HCT116 (cell line): Measurements from ENCODE around the gene HIVEP3. TPM values are rescaled to one million over a fixed set of nuclear protein-coding genes. Genes with fewer than 3 reads are reported as not detected.

Experiments used
- ATAC-seq: fragments of 200-7000 bp; cut with Tn5 transposase; 2 replicates; pipeline ENCODE4 v1.9.1; 2020; ENCODE audit warnings: mild to moderate bottlenecking, moderate library complexity
- BruUV-seq: library from RNA; stranded (reverse); fragments of 400-500 nt; replicated peaks from 2 replicates; lab custom pipeline; 2021; lab: Mats Ljungman, UMichigan
- CTCF ChIA-PET: fragments of 300-600 bp; sonication (Branson Sonifier 250); formaldehyde crosslinking; loops from one replicate; lab custom pipeline; 2021; ENCODE audit warnings: antibody characterized with exemption; lab: Charles Lee
- POLR2A ChIA-PET: fragments of 300-600, 350-600 bp; sonication (Branson Sonifier 250); formaldehyde crosslinking; loops from one replicate; lab custom pipeline; 2021; ENCODE audit warnings: antibody characterized with exemption; lab: Charles Lee
- RAD21 ChIA-PET, 2 experiments: fragments of 300-600 bp; sonication (Branson Sonifier 250); formaldehyde crosslinking; loops; one replicate each; lab custom pipeline; 2023; ENCODE audit warnings: low total read pairs in 2 of 2; ENCODE audit not compliant: uncharacterized antibody in 2 of 2, unreplicated experiment in 2 of 2, low non-redundant PET in 1 of 2; lab: Charles Lee
- DNase-seq: peaks from one replicate; pipeline ENCODE4 v3.0.0-alpha.2; 2010; ENCODE audit warnings: low read depth, low spot score
- H2AFZ ChIP-seq: fragments of 200-600 bp; shearing (Covaris generic), sonication (generic); 2 replicates; pipeline ENCODE4 v1.6.1; 2017; ENCODE audit warnings: low read depth, mixed run types, mixed read lengths, antibody characterized with exemption, low read length; ENCODE audit not compliant: poor library complexity, severe bottlenecking
- H3K27ac ChIP-seq: 2 replicates; pipeline ENCODE4 v1.5.1; 2012; ENCODE audit warnings: low read depth, low read length
- H3K27me3 ChIP-seq: fragments of 200-600 bp; sonication (generic); 2 replicates; pipeline ENCODE4 v1.6.1; 2016; ENCODE audit warnings: mixed run types, low read length, mixed read lengths; ENCODE audit not compliant: insufficient read depth
- H3K36me3 ChIP-seq, 2 experiments: fragments of 200-500 bp in 1 of 2; fragments of 200-600 bp in 1 of 2; sonication (Bioruptor generic) in 1 of 2; sonication (generic) in 1 of 2; 2 replicates each; pipeline versions ENCODE4 v1.5.1 to v1.6.1; 2014 to 2016; ENCODE audit warnings: low read length in 2 of 2, inconsistent platforms in 1 of 2, mixed read lengths in 1 of 2, mixed run types in 1 of 2; ENCODE audit not compliant: insufficient read depth in 2 of 2, control insufficient read depth in 1 of 2
- H3K4me1 ChIP-seq, 2 experiments: fragments of 200-600 bp in 1 of 2; sonication (generic) in 1 of 2; 2 replicates each; pipeline versions ENCODE4 v1.5.1 to v1.6.1; 2012 to 2017; ENCODE audit warnings: low read length in 2 of 2, inconsistent platforms in 1 of 2, mild to moderate bottlenecking in 1 of 2, mixed read lengths in 1 of 2, mixed run types in 1 of 2, moderate library complexity in 1 of 2; ENCODE audit not compliant: insufficient read depth in 2 of 2, control insufficient read depth in 1 of 2
- H3K4me2 ChIP-seq: fragments of 200-600 bp; sonication (generic); 2 replicates; pipeline ENCODE4 v1.6.1; 2017; ENCODE audit warnings: mixed run types, low read length, mixed read lengths
- H3K4me3 ChIP-seq, 2 experiments: fragments of 200-600 bp in 1 of 2; sonication (generic) in 1 of 2; replicated peaks in 1 of 2; 2 replicates each; pipeline ENCODE4 v1.5.1; 2011 to 2016; ENCODE audit warnings: low read length in 2 of 2, control low read depth in 1 of 2, low read depth in 1 of 2, mild to moderate bottlenecking in 1 of 2, mixed read lengths in 1 of 2, mixed run types in 1 of 2
- H3K79me2 ChIP-seq: fragments of 200-600 bp; sonication (generic); 2 replicates; pipeline ENCODE4 v1.6.1; 2017; ENCODE audit warnings: mild to moderate bottlenecking, mixed run types, low read length, moderate library complexity, mixed read lengths; ENCODE audit not compliant: insufficient read depth
- H3K9ac ChIP-seq: fragments of 200-600 bp; sonication (generic); 2 replicates; pipeline ENCODE4 v1.6.1; 2016; ENCODE audit warnings: low read length, mixed read lengths
- H3K9me2 ChIP-seq: fragments of 200-600 bp; sonication (generic), shearing (Covaris generic); 2 replicates; pipeline ENCODE4 v1.6.1; 2017; ENCODE audit warnings: mixed run types, mild to moderate bottlenecking, moderate library complexity; ENCODE audit not compliant: insufficient read depth
- H3K9me3 ChIP-seq, 2 experiments: fragments of 200-500 bp in 1 of 2; fragments of 200-600 bp in 1 of 2; sonication (Bioruptor generic) in 1 of 2; sonication (generic) in 1 of 2; 2 replicates each; pipeline ENCODE4 v1.6.1; 2014 to 2017; ENCODE audit warnings: low read length in 2 of 2, mixed read lengths in 2 of 2, inconsistent platforms in 1 of 2, low read depth in 1 of 2, mild to moderate bottlenecking in 1 of 2, mixed run types in 1 of 2, moderate library complexity in 1 of 2; ENCODE audit not compliant: control insufficient read depth in 1 of 2, insufficient read depth in 1 of 2
- H4K20me1 ChIP-seq: fragments of 200-600 bp; sonication (generic), shearing (Covaris generic); 2 replicates; pipeline ENCODE4 v1.6.1; 2017; ENCODE audit warnings: mixed run types, mild to moderate bottlenecking, moderate library complexity; ENCODE audit not compliant: insufficient read depth
- EZH2phosphoT487 ChIP-seq: fragments of 200-600 bp; IDR thresholded peaks from 2 replicates; pipeline ENCODE4 v1.6.1; 2018; ENCODE audit warnings: antibody characterized with exemption, borderline replicate concordance
- JUND ChIP-seq: IDR thresholded peaks from 2 replicates; pipeline ENCODE4 v1.6.1; 2012
- RAD21 ChIP-seq: IDR thresholded peaks from 2 replicates; pipeline ENCODE4 v1.6.1; 2012; ENCODE audit warnings: low read depth, mild to moderate bottlenecking
- TCF7L2 ChIP-seq: IDR thresholded peaks from 2 replicates; pipeline ENCODE4 v1.7.0; 2011; ENCODE audit warnings: borderline replicate concordance, inconsistent platforms; ENCODE audit not compliant: insufficient read depth, insufficient read length; ENCODE audit errors: extremely low read depth
- YY1 ChIP-seq: IDR thresholded peaks from 2 replicates; pipeline ENCODE4 v1.6.1; 2011; ENCODE audit warnings: low read length, low read depth, moderate library complexity, mild to moderate bottlenecking; ENCODE audit not compliant: insufficient replicate concordance; ENCODE audit errors: extremely low read depth
- ZFX ChIP-seq: fragments of 450-650 bp; IDR thresholded peaks from 2 replicates; pipeline ENCODE4 v1.6.1; 2017
- ZNF274 ChIP-seq: fragments of 200-500 bp; sonication (Bioruptor generic); IDR thresholded peaks from 2 replicates; pipeline ENCODE4 v1.6.1; 2014; ENCODE audit warnings: mild to moderate bottlenecking, low read depth, low read length, inconsistent platforms
- intact Hi-C: fragments of 100-400 bp; cut with micrococcal nuclease; formaldehyde crosslinking; loops from 2 replicates; pipeline ENCODE4 v1.10.0; 2022
- total RNA-seq: library from RNA; stranded (reverse); gene quantifications from one replicate; pipeline ENCODE4 v1.2.1, GENCODE V29; 2021; ENCODE audit not compliant: unreplicated experiment
- TF ChIP-seq, protein P1 (sequence below): IDR thresholded peaks from 2 replicates; pipeline ENCODE4 v1.6.1; 2012; ENCODE audit warnings: low read depth

Gene HIVEP3
- total RNA-seq, 1 experiment from 2014 or later = 7.1 TPM

GRCh38 chr1:41847733-41848132 lies 71.0 kb downstream of the HIVEP3 start:
- H3K4me3 ChIP-seq = no peak overlapping the region
- ChIA-PET POLR2A (no interaction called here), RAD21 (no interaction called here), CTCF (no interaction called here)
- no peak overlapping the region for H3K4me2 ChIP-seq
- ATAC-seq (no peak), DNase-seq (no peak)
- no peak overlapping the region for H3K27ac ChIP-seq
- no peaks in the 10 kb centered on the region for H3K9me2 ChIP-seq
- peaks cover 57 to 65% of the 10 kb centered on the region in 2 experiments for H3K4me1 ChIP-seq
- H3K9ac ChIP-seq = no peak overlapping the region
- no peaks in the 10 kb centered on the region for H4K20me1 ChIP-seq
- no TSS peak for BruUV-seq
- intact Hi-C loops = no loop called here
- H3K36me3 ChIP-seq = no peaks in the 10 kb centered on the region
- TF ChIP-seq RAD21 = no peak
- TF ChIP-seq EZH2phosphoT487 = no peak
- no peak for TF ChIP-seq ZNF274
- no peak for TF ChIP-seq ZFX
- TF ChIP-seq JUND = no peak
- TF ChIP-seq, protein P1, sequence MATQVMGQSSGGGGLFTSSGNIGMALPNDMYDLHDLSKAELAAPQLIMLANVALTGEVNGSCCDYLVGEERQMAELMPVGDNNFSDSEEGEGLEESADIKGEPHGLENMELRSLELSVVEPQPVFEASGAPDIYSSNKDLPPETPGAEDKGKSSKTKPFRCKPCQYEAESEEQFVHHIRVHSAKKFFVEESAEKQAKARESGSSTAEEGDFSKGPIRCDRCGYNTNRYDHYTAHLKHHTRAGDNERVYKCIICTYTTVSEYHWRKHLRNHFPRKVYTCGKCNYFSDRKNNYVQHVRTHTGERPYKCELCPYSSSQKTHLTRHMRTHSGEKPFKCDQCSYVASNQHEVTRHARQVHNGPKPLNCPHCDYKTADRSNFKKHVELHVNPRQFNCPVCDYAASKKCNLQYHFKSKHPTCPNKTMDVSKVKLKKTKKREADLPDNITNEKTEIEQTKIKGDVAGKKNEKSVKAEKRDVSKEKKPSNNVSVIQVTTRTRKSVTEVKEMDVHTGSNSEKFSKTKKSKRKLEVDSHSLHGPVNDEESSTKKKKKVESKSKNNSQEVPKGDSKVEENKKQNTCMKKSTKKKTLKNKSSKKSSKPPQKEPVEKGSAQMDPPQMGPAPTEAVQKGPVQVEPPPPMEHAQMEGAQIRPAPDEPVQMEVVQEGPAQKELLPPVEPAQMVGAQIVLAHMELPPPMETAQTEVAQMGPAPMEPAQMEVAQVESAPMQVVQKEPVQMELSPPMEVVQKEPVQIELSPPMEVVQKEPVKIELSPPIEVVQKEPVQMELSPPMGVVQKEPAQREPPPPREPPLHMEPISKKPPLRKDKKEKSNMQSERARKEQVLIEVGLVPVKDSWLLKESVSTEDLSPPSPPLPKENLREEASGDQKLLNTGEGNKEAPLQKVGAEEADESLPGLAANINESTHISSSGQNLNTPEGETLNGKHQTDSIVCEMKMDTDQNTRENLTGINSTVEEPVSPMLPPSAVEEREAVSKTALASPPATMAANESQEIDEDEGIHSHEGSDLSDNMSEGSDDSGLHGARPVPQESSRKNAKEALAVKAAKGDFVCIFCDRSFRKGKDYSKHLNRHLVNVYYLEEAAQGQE = no peak
- TF ChIP-seq TCF7L2 = no peak
- TF ChIP-seq YY1 = no peak
- H3K27me3 ChIP-seq = no peaks in the 10 kb centered on the region
- no peak overlapping the region for H2AFZ ChIP-seq
- H3K9me3 ChIP-seq = no peaks in the 10 kb centered on the region
- H3K79me2 ChIP-seq = no peaks in the 10 kb centered on the region
